Measurements from ENCODE around the gene DDX31.

DDX31 gene

DNA sequence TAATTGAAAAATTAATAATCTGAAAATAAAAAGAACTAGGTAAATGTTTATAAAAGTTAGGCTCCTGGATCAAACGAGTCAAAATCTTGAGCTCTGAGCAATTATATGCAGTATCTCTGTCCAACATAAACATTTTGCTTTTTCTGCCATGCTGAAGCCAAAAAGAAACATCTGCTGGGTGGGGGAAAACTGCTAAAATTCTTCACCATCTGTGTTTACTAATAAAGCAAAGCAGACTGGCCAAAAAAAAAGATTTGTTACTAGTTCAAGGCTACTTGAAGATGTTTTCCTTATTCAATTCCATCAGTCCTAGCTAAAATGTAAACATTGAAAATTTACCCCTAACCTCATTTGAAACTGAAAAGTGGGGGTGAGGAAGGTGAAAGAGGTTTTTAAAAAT lies 30.2 kb upstream of the DDX31 start:
- no peak for DNase-seq (ENCODE audit: low read depth)
- TF ChIP-seq, protein P1, sequence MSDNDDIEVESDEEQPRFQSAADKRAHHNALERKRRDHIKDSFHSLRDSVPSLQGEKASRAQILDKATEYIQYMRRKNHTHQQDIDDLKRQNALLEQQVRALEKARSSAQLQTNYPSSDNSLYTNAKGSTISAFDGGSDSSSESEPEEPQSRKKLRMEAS (IDR thresholded peaks at IDR 0.05; ENCODE audit: low read depth, low read length), result no peak
- TF ChIP-seq, protein P2, sequence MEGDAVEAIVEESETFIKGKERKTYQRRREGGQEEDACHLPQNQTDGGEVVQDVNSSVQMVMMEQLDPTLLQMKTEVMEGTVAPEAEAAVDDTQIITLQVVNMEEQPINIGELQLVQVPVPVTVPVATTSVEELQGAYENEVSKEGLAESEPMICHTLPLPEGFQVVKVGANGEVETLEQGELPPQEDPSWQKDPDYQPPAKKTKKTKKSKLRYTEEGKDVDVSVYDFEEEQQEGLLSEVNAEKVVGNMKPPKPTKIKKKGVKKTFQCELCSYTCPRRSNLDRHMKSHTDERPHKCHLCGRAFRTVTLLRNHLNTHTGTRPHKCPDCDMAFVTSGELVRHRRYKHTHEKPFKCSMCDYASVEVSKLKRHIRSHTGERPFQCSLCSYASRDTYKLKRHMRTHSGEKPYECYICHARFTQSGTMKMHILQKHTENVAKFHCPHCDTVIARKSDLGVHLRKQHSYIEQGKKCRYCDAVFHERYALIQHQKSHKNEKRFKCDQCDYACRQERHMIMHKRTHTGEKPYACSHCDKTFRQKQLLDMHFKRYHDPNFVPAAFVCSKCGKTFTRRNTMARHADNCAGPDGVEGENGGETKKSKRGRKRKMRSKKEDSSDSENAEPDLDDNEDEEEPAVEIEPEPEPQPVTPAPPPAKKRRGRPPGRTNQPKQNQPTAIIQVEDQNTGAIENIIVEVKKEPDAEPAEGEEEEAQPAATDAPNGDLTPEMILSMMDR (IDR thresholded peaks at IDR 0.05; ENCODE audit: low read depth, low read length), result no peak
- TF ChIP-seq MYC (IDR thresholded peaks at IDR 0.05; ENCODE audit: low read depth, low read length), result no peak
- H3K4me3 ChIP-seq (ENCODE audit: low read depth, low read length), result no peak overlapping the region

DNA sequence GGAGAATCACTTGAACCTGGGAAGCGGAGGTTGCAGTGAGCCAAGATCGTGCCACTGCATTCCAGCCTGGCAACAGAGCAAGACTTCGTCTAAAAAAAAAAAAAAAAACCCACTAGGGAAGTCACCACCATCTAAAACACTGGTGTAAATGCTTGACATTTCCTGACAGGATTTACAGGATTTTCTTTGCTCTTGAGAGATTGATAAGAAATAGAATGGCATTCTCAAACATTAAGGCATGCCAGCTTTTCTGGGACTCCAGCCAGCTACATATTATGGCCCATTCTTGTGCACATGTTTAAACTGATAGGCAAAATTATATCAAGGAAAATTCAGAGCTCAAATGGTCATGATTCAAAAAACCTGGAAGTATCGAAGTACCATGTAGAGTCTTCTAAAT lies 29.2 kb upstream of the DDX31 start:
- TF ChIP-seq, protein P1 (IDR thresholded peaks at IDR 0.05; ENCODE audit: low read depth, low read length), result no peak
- no peak for TF ChIP-seq POLR2A (IDR thresholded peaks at IDR 0.05; ENCODE audit: extremely low read depth, insufficient read length)
- TF ChIP-seq, protein P2 (IDR thresholded peaks at IDR 0.05; ENCODE audit: low read depth, low read length), result no peak
- no peak for TF ChIP-seq MYC (IDR thresholded peaks at IDR 0.05; ENCODE audit: low read depth, low read length)
- no peak for DNase-seq (ENCODE audit: low read depth)
- H3K4me3 ChIP-seq (ENCODE audit: low read depth, low read length), result no peak overlapping the region

DNA sequence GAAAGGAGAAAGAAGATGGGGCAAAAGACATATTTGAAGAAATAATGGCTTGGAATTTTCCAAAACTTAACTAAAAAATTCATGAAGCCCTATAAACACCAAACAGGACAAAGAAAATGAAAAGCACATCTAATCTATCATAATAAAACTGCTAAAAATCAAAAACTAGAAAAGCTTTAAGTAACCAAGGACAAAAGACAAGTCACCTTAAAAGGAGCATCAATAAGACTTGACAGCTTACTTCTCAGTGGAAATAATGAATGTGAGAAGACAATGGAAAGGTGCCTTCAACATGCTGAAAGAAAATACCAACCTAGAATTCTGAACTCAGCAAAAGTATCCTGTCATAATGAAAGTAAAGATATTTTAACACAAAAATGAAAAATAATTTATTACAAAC lies 27.4 kb upstream of the DDX31 start:
- no peak for DNase-seq (ENCODE audit: low read depth)
- TF ChIP-seq, protein P1 (IDR thresholded peaks at IDR 0.05; ENCODE audit: low read depth, low read length), result no peak
- TF ChIP-seq POLR2A (IDR thresholded peaks at IDR 0.05; ENCODE audit: extremely low read depth, insufficient read length) (no peak), MYC (IDR thresholded peaks at IDR 0.05; ENCODE audit: low read depth, low read length) (no peak)
- TF ChIP-seq, protein P2 (IDR thresholded peaks at IDR 0.05; ENCODE audit: low read depth, low read length), result no peak
- H3K4me3 ChIP-seq (ENCODE audit: low read depth, low read length), result no peak overlapping the region

DNA sequence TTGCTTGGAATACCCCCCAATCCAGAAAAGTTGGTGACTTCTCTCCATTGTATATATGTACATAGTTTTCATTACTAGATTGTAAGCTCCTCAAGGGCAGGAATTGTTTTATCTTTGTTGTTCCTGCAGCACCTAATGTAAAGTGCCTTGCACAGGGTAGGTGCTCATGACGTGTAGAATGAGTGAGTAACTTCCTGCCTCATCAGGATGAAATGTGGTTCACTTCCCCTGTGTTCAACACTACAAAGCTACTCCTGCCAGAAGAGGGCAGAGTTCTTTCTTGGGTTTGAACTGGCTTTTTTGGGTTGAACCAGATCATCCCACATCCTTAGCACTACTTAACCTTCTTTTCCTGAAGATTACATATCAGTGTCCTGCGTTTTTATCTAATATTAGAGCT lies 24.4 kb upstream of the DDX31 start:
- no peak overlapping the region for H3K4me3 ChIP-seq (ENCODE audit: low read depth, low read length)
- TF ChIP-seq, protein P1 (IDR thresholded peaks at IDR 0.05; ENCODE audit: low read depth, low read length), result no peak
- TF ChIP-seq, protein P2 (IDR thresholded peaks at IDR 0.05; ENCODE audit: low read depth, low read length), result peak; percentile 33
- DNase-seq (ENCODE audit: low read depth), result peak; percentile 61

DNA sequence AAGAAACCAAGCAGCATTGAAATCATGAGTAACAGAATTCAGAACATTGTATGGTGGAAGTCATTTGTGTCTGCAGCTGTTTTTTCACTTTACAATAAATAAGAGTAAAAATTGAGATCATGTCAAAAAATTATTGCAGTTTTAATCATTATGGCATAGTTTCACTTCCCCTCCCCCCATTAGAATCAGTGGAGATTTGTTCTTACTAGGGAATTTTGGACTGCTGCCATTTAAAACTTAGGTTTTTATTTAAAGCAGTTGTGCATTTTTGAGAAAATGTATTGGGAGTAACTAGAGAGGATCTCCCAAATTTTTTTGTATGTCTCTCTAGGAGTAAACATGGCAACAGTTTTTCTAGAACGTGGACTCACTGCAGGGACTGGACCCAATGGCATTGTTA lies 20.9 kb upstream of the DDX31 start:
- TF ChIP-seq, protein P2 (IDR thresholded peaks at IDR 0.05; ENCODE audit: low read depth, low read length), result no peak
- TF ChIP-seq MYC (IDR thresholded peaks at IDR 0.05; ENCODE audit: low read depth, low read length), result no peak
- TF ChIP-seq, protein P1 (IDR thresholded peaks at IDR 0.05; ENCODE audit: low read depth, low read length), result no peak
- no peak for TF ChIP-seq POLR2A (IDR thresholded peaks at IDR 0.05; ENCODE audit: extremely low read depth, insufficient read length)
- H3K4me3 ChIP-seq (ENCODE audit: low read depth, low read length), result no peak overlapping the region
- DNase-seq (ENCODE audit: low read depth), result no peak

DNA sequence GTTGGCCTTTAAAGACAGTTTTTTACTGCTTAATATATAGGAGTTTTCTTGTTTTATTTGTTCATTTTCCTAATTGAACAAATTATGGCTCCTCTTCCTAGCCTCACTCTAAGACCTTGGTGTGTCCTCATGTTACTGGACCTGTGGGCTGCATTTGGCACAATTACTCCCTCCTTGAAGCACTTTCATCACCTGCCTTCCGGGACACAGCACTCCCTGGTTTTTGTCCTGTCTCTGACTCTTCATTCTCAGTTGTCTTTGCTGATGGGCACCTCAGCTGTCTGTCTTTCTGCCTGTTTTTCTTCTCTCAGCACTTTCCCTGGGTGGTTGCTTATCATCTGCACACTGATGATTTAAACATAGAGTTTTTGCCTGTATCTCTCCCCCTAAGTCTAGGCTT lies 14.1 kb upstream of the DDX31 start:
- TF ChIP-seq, protein P2 (IDR thresholded peaks at IDR 0.05; ENCODE audit: low read depth, low read length), result no peak
- TF ChIP-seq, protein P1 (IDR thresholded peaks at IDR 0.05; ENCODE audit: low read depth, low read length), result no peak
- TF ChIP-seq MYC (IDR thresholded peaks at IDR 0.05; ENCODE audit: low read depth, low read length) (no peak), POLR2A (IDR thresholded peaks at IDR 0.05; ENCODE audit: extremely low read depth, insufficient read length) (no peak)
- no peak overlapping the region for H3K4me3 ChIP-seq (ENCODE audit: low read depth, low read length)
- no peak for DNase-seq (ENCODE audit: low read depth)

Measured in NB4 (cell line).